ENCODE results near the gene SLIT1.

Gene SLIT1

DNA sequence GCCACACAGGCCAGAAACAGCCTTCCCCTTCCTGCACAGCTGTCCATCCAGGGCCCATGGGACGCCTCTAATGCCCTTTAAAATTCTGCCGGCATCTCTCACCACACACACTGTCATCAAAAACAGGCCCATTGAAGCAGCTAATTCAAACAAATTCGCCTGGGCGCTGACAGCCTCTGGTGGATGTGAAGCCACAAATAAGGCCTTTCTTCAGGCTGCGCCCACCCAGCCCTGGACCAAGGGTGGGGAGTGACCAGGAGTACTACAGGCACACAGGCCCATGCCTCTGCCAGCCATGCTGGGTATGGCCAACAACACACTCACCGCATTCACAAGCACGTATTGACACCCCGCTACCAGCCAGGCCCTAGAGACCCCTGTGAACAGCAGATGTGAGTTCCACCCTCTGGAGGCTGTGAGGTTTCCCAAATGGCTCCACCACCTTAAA lies 54.6 kb downstream of the SLIT1 start:
- Histone ChIP-seq H4K20me1 (ENCODE audit: insufficient read depth, low read length) (no peaks in the 10 kb centered on the region), H3K4me1 (ENCODE audit: insufficient read depth, low read length, severe bottlenecking) (peaks cover 10% of the 10 kb centered on the region), H3K4me2 (ENCODE audit: low read length) (no peak overlapping the region), H3K27ac (ENCODE audit: low read depth, low read length, poor library complexity, severe bottlenecking) (no peak overlapping the region), H3F3A (ENCODE audit: insufficient read depth, low read length) (no peaks in the 10 kb centered on the region), H3K4me3 (ENCODE audit: low read depth, low read length, poor library complexity, severe bottlenecking) (no peak overlapping the region), H3K9me3 (ENCODE audit: low read length) (no peaks in the 10 kb centered on the region), H2AFZ (ENCODE audit: low read length) (no peak overlapping the region), H3K9me2 (ENCODE audit: low read depth, low read length) (no peaks in the 10 kb centered on the region), H3K36me3 (ENCODE audit: insufficient read depth, low read length) (no peaks in the 10 kb centered on the region), H3K79me2 (ENCODE audit: insufficient read depth, low read length) (no peaks in the 10 kb centered on the region), H3K9ac (ENCODE audit: low read length) (no peak overlapping the region), H3K27me3 (ENCODE audit: insufficient read depth, low read length) (no peaks in the 10 kb centered on the region)
- TF ChIP-seq, protein P1, sequence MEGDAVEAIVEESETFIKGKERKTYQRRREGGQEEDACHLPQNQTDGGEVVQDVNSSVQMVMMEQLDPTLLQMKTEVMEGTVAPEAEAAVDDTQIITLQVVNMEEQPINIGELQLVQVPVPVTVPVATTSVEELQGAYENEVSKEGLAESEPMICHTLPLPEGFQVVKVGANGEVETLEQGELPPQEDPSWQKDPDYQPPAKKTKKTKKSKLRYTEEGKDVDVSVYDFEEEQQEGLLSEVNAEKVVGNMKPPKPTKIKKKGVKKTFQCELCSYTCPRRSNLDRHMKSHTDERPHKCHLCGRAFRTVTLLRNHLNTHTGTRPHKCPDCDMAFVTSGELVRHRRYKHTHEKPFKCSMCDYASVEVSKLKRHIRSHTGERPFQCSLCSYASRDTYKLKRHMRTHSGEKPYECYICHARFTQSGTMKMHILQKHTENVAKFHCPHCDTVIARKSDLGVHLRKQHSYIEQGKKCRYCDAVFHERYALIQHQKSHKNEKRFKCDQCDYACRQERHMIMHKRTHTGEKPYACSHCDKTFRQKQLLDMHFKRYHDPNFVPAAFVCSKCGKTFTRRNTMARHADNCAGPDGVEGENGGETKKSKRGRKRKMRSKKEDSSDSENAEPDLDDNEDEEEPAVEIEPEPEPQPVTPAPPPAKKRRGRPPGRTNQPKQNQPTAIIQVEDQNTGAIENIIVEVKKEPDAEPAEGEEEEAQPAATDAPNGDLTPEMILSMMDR (IDR thresholded peaks at IDR 0.05; ENCODE audit: low read length), result no peak
- no peak for TF ChIP-seq EZH2 (IDR thresholded peaks at IDR 0.05; ENCODE audit: borderline replicate concordance, low read length)

DNA sequence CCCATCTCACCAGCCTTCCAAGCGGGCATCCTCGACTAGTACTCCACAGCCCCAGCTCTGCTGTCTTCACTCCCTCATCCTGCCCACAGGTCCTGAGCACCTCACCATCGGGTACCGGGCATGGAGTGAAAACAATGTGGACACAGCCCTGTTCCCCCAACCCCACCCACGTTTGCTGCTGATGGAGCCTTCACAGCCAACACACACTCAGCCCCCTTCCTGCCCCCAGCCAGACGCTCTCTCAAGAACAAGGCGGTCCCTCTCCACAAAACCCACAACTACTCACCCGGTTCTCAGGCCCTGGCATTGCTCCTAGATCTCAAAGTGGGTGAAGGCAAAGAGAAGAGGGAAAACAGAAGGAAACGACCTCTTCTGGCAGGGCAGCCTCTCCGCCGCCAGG lies 56.1 kb downstream of the SLIT1 start:
- Histone ChIP-seq H3K27me3 (ENCODE audit: insufficient read depth, low read length) (no peaks in the 10 kb centered on the region), H3K27ac (ENCODE audit: low read depth, low read length, poor library complexity, severe bottlenecking) (no peak overlapping the region), H3F3A (ENCODE audit: insufficient read depth, low read length) (no peaks in the 10 kb centered on the region), H3K36me3 (ENCODE audit: insufficient read depth, low read length) (no peaks in the 10 kb centered on the region), H3K9ac (ENCODE audit: low read length) (no peak overlapping the region), H4K20me1 (ENCODE audit: insufficient read depth, low read length) (no peaks in the 10 kb centered on the region), H3K79me2 (ENCODE audit: insufficient read depth, low read length) (no peaks in the 10 kb centered on the region), H3K4me2 (ENCODE audit: low read length) (no peak overlapping the region), H3K9me2 (ENCODE audit: low read depth, low read length) (no peaks in the 10 kb centered on the region), H3K9me3 (ENCODE audit: low read length) (no peaks in the 10 kb centered on the region), H3K4me1 (ENCODE audit: insufficient read depth, low read length, severe bottlenecking) (no peaks in the 10 kb centered on the region), H3K4me3 (ENCODE audit: low read depth, low read length, poor library complexity, severe bottlenecking) (no peak overlapping the region), H2AFZ (ENCODE audit: low read length) (no peak overlapping the region)
- TF ChIP-seq, protein P1 (IDR thresholded peaks at IDR 0.05; ENCODE audit: low read length), result no peak
- TF ChIP-seq EZH2 (IDR thresholded peaks at IDR 0.05; ENCODE audit: borderline replicate concordance, low read length), result no peak

DNA sequence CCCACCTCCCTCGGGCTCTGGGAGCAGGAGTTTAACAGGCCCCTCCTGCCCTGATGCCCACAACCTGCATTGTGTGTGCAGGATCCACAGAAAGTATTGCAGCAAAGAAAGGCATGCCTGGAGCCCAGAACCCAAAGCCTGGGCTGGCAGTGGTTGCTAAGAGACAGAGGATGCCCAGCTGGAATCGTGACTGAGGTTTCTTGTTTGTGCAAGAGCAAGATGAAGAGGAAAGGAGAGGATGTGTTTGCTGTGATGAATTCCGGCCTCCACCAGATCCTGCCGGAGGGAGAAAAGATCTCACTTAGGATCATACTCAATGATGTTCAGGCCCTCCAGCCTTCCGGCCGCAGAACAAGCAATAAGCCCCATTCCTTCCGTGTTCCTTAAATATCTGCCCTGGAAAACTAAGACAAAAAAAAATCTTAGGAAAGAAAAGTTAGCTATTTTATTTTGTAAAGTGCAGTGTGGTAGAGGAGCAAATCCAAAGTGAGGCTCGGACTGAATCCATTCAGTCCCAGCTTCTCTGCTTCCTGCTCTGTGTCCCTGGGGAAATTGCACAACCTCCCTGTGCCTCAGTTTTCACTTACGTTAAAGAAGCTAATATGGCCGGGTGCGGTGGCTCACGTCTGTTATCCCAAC lies 57.1 kb downstream of the SLIT1 start:
- no peaks in the 10 kb centered on the region for H3K9me3 ChIP-seq (ENCODE audit: low read length)
- TF ChIP-seq, protein P1 (IDR thresholded peaks at IDR 0.05; ENCODE audit: low read length), result no peak
- TF ChIP-seq EZH2 (IDR thresholded peaks at IDR 0.05; ENCODE audit: borderline replicate concordance, low read length), result no peak
- H3K79me2 ChIP-seq (ENCODE audit: insufficient read depth, low read length), result no peaks in the 10 kb centered on the region
- H3K9me2 ChIP-seq (ENCODE audit: low read depth, low read length), result no peaks in the 10 kb centered on the region
- no peak overlapping the region for H3K4me3 ChIP-seq (ENCODE audit: low read depth, low read length, poor library complexity, severe bottlenecking)
- H3F3A ChIP-seq (ENCODE audit: insufficient read depth, low read length), result no peaks in the 10 kb centered on the region
- H3K27me3 ChIP-seq (ENCODE audit: insufficient read depth, low read length), result no peaks in the 10 kb centered on the region
- no peak overlapping the region for H3K4me2 ChIP-seq (ENCODE audit: low read length)
- H3K9ac ChIP-seq (ENCODE audit: low read length), result no peak overlapping the region
- H3K36me3 ChIP-seq (ENCODE audit: insufficient read depth, low read length), result no peaks in the 10 kb centered on the region
- H3K4me1 ChIP-seq (ENCODE audit: insufficient read depth, low read length, severe bottlenecking), result no peaks in the 10 kb centered on the region
- no peaks in the 10 kb centered on the region for H4K20me1 ChIP-seq (ENCODE audit: insufficient read depth, low read length)
- no peak overlapping the region for H3K27ac ChIP-seq (ENCODE audit: low read depth, low read length, poor library complexity, severe bottlenecking)
- H2AFZ ChIP-seq (ENCODE audit: low read length), result no peak overlapping the region
